GM19025 (cell line): Measurements from ENCODE around the gene RIPPLY1.

ENCODE experiments used
- ATAC-seq: cut with Tn5 transposase; IDR thresholded peaks from one replicate; pipeline ENCODE4 v1.9.1; 2021; ENCODE audit warnings: mild to moderate bottlenecking, low read depth, moderate library complexity; ENCODE audit not compliant: unreplicated experiment

RIPPLY1 gene

DNA sequence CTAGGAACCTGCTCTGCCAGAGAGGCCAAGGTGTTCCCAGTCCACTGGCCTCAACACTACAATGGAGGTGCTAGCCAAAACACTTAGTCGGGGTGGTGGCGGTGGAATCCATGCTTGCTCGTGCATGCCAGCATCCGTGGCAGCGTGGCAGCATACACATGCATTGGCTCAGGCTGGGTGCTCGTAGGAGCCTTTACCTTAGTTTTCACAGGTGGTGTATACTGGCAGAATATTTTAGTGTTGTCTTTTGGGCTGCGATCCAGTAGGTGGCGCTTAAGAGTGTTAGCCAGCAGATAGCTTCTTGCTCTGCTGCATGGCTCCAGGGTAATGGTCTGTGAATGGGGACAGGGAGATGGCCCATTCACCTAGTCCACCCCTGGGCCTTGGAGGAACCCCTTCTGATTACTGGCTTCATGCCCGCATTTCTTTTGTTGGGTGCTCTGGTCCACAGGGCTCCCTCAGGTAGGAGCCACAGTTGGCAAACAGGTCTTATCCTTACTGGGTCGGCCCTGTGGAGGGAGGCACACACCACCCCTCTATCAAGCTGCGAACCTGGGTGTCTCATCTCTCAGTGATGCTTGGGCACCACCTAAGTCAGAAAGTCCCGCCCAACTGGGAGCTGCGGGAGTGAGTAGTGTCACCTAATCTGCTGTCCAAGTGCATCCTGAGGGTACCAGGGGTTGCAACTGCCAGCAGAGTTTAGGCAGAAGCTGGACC, 40.0 kb downstream of the RIPPLY1 start:
- ATAC-seq = no peak
